Adrenal gland (tissue), 12 donors: ENCODE measurements around the gene SHROOM4. TPM values are rescaled to one million over a fixed set of nuclear protein-coding genes. Genes with fewer than 3 reads are reported as not detected.

Experiments used
- DNase-seq, 7 donors: peaks; one replicate each; pipeline ENCODE4 v3.0.0-alpha.2; 2019 to 2020
- H3K27ac ChIP-seq, 5 donors: fragments of 200-600 bp; sonication (generic) in 4 of 5; 1 replicate in 3 of 5; 2 replicates in 2 of 5; pipeline versions ENCODE4 v1.5.1 to v1.8.0; 2016 to 2020; ENCODE audit warnings: mild to moderate bottlenecking in 1 of 5
- H3K27me3 ChIP-seq: fragments of 200-600 bp; 2 replicates; pipeline ENCODE4 v1.8.0; 2021
- H3K36me3 ChIP-seq, 2 donors: fragments of 200-600 bp; replicated peaks in 1 of 2; 1 replicate in 1 of 2; 2 replicates in 1 of 2; pipeline versions ENCODE4 v1.5.1 to v1.8.0; 2018 to 2022
- H3K4me1 ChIP-seq, 2 donors: fragments of 200-600 bp; replicated peaks in 1 of 2; 1 replicate in 1 of 2; 2 replicates in 1 of 2; pipeline versions ENCODE4 v1.5.1 to v1.8.0; 2018 to 2021
- H3K4me3 ChIP-seq, 4 donors: fragments of 200-600 bp; sonication (generic) in 3 of 4; one replicate each; pipeline ENCODE4 v1.5.1; 2016 to 2018
- H3K9me3 ChIP-seq, 3 donors: fragments of 200-600 bp; sonication (generic) in 1 of 3; replicated peaks in 1 of 3; 1 replicate in 2 of 3; 2 replicates in 1 of 3; pipeline versions ENCODE4 v1.5.1 to v1.8.0; 2016 to 2021
- CTCF ChIP-seq, 6 experiments: fragments of 450-650 bp in 4 of 6; fragments of 200-600 bp in 2 of 6; sonication (generic) in 1 of 6; IDR thresholded peaks; 1 replicate in 5 of 6; 2 replicates in 1 of 6; pipeline versions ENCODE4 v1.5.1 to v1.8.0; 2016 to 2021; ENCODE audit warnings: antibody characterized with exemption in 6 of 6, mild to moderate bottlenecking in 2 of 6, moderate library complexity in 1 of 6
- POLR2A ChIP-seq, 2 donors: fragments of 450-650 bp; IDR thresholded peaks; one replicate each; pipeline ENCODE4 v1.6.1; 2017; ENCODE audit warnings: antibody characterized with exemption in 2 of 2, mild to moderate bottlenecking in 2 of 2, moderate library complexity in 1 of 2
- whole genome bisulfite sequencing, 4 donors: extraction: QIAGEN DNeasy Blood & Tissue Kit in 2 of 4; methylation state at CpG; one replicate each; pipeline versions ENCODE4 v1.1.5 to v1.1.7; 2013 to 2017; 5-methylcytosine and 5-hydroxymethylcytosine counted together
- intact Hi-C, 2 donors: fragments of 100-400 bp; cut with DNase I; formaldehyde crosslinking; loops; one replicate each; pipeline versions ENCODE4 v1.14.1 to v1.15.0; 2022 to 2023
- polyA plus RNA-seq, 3 donors: library from polyadenylated mRNA; stranded (reverse); fragments of 200-250 nt in 2 of 3; fragments of 350-450 nt in 1 of 3; fragmentation: Illumina TruSeq in 1 of 3; extraction: RNeasy Lipid Tissue Mini Kit (QIAGEN cat#74804) in 1 of 3; gene quantifications; one replicate each; pipeline ENCODE4 v1.2.3, GENCODE V29; 2013 to 2014
- total RNA-seq, 9 donors: library from RNA; depleted of rRNA in 4 of 9; stranded (reverse); fragments of >200 nt in 4 of 9; fragments of 120-200 nt in 1 of 9; fragmentation: NEBNext Ultra II Directional in 1 of 9; extraction: Animal tissue kit (Norgen Biotek cat#: 25700) in 1 of 9; gene quantifications; one replicate each; pipeline versions ENCODE4 v1.1.0 to v1.2.4, GENCODE V29; 2013 to 2023
- donor health status: healthy with polysubstance abuse.
- donor health status: Bipolar disorder and iron deficiency.
- donor health status: DM: yes; HTN: yes; CAD: no.
- donor health status: DM: no; HTN: no; CAD: no.
- donor health status: DM: no; HTN: no; CAD: no.
- donor health status: DM: yes; HTN: yes; CAD: no.

Gene SHROOM4
- total and polyA plus RNA-seq, 12 donors, result 2.9 to 8.7 (median 5.9) TPM

- no peaks in the 10 kb centered on the region for H3K36me3 ChIP-seq
- H3K27ac ChIP-seq, result no peak overlapping the region
- no peaks in the 10 kb centered on the region for H3K9me3 ChIP-seq
- no peaks in the 10 kb centered on the region for H3K4me1 ChIP-seq
- 31 to 42% (median 35%) methylated on average over 2 of the region's 2 CpGs for whole genome bisulfite sequencing, 4 donors
- H3K4me3 ChIP-seq, result no peak overlapping the region
- H3K27me3 ChIP-seq, result peaks cover 11% of the 10 kb centered on the region
- no peak for DNase-seq
- TF ChIP-seq POLR2A (IDR thresholded peaks at IDR 0.05) (no peak), CTCF (IDR thresholded peaks at IDR 0.05) (no peak)
- intact Hi-C loops, result no loop called here
Observed at GRCh38 chrX:50707405-50707804, 106.6 kb downstream of the SHROOM4 start.

- TF ChIP-seq POLR2A (IDR thresholded peaks at IDR 0.05) (no peak), CTCF (IDR thresholded peaks at IDR 0.05) (no peak)
- intact Hi-C loops, result no loop called here
- H3K9me3 ChIP-seq, result no peaks in the 10 kb centered on the region
- H3K4me1 ChIP-seq, result no peaks in the 10 kb centered on the region
- H3K36me3 ChIP-seq, result no peaks in the 10 kb centered on the region
- H3K27me3 ChIP-seq, result peaks cover 2% of the 10 kb centered on the region
- 22 to 34% (median 26%) methylated on average over 3 of the region's 3 CpGs for WGBS, 4 donors
- peak overlapping the region in 1 of 5 donors; percentile 42 for H3K27ac ChIP-seq
- DNase-seq, result no peak
- H3K4me3 ChIP-seq, result no peak overlapping the region
Observed at GRCh38 chrX:50705042-50705441, 109.0 kb downstream of the SHROOM4 start.

DNA sequence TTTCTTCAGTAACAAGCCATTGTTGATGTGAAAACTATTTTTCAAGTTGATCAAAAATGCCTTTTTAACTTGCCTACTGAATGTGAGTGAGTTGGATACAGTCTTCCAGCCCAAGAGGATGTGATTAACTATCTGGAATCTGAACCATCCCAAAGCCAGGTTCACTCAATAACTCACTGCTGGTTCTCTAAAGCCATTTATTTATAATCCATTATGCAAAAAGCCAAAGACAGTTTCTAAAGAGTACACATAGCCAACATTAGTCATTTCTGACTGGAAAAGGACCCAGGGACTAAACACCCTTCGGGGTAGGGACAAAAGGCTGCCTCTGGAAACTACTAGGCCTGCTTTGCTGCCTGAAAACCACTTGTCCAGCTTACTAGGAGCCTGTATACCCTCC lies 109.6 kb downstream of the SHROOM4 start:
- Histone ChIP-seq H3K4me1 (no peaks in the 10 kb centered on the region), H3K36me3 (no peaks in the 10 kb centered on the region), H3K4me3 (no peak overlapping the region), H3K9me3 (no peaks in the 10 kb centered on the region), H3K27me3 (no peaks in the 10 kb centered on the region), H3K27ac (peak overlapping the region in 1 of 5 donors; percentile 0)
- 24 to 71% (median 54%) methylated on average over 1 of the region's 1 CpG for WGBS, 4 donors
- no peak for TF ChIP-seq CTCF (IDR thresholded peaks at IDR 0.05)
- no peak for TF ChIP-seq POLR2A (IDR thresholded peaks at IDR 0.05)
- intact Hi-C loops, result no loop called here
- DNase-seq, result no peak

DNA sequence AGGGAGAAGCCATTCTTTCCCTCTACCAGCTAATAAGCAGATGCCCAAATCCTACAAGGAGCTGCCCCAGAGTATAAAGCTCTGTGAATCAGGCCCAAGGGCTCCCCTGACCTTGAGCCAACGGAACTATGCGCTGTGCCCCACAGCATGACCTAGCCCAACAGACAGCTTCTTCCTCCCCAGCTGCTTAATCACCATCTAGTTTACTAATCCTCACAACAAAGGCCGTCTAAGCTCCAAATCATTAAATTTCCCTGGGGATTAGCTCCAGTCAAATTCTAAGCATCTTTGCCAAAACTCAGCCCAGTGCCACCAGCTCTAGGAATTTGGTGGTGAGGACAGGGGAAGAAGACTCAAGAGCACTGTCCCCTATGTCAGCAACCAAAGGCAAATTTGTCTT lies 113.1 kb downstream of the SHROOM4 start:
- TF ChIP-seq POLR2A (IDR thresholded peaks at IDR 0.05) (no peak), CTCF (IDR thresholded peaks at IDR 0.05) (no peak)
- WGBS, 4 donors, result 29 to 48% (median 39%) methylated on average over 2 to 3 of the region's 3 CpGs
- intact Hi-C loops, result no loop called here
- no peaks in the 10 kb centered on the region for H3K4me1 ChIP-seq
- H3K36me3 ChIP-seq, result no peaks in the 10 kb centered on the region
- DNase-seq, result peak in 5 of 7 donors; percentile 30 to 43 (median 36)
- H3K27me3 ChIP-seq, result no peaks in the 10 kb centered on the region
- no peak overlapping the region for H3K4me3 ChIP-seq
- H3K9me3 ChIP-seq, result no peaks in the 10 kb centered on the region
- no peak overlapping the region for H3K27ac ChIP-seq
